GM12892 (cell line): Measurements from ENCODE around the gene GRAMD4.
"Not testable (repeated sequence)": the region's sequence is repeated elsewhere in the genome, so short reads cannot be mapped to it uniquely, and the experiment has no call there.

Source experiments
- DNase-seq: peaks from one replicate; pipeline ENCODE4 v3.0.0; 2011; ENCODE audit not compliant: insufficient read length
- FAIRE-seq: peaks from 2 replicates; lab custom pipeline; 2011; peaks lifted over from hg19 to GRCh38; lab: Jason Lieb, UNC
- POLR2A ChIP-seq: IDR thresholded peaks from 2 replicates; pipeline ENCODE4 v1.6.1; 2011; ENCODE audit warnings: low read depth, low read length, control low read depth
- POLR2AphosphoS5 ChIP-seq: IDR thresholded peaks from 2 replicates; pipeline ENCODE4 v1.6.1; 2011; ENCODE audit warnings: low read depth, low read length, control low read depth
- TAF1 ChIP-seq: IDR thresholded peaks from 2 replicates; pipeline ENCODE4 v1.6.1; 2011; ENCODE audit warnings: low read depth, mild to moderate bottlenecking, control low read depth, low read length, borderline replicate concordance

GRAMD4 gene

DNA sequence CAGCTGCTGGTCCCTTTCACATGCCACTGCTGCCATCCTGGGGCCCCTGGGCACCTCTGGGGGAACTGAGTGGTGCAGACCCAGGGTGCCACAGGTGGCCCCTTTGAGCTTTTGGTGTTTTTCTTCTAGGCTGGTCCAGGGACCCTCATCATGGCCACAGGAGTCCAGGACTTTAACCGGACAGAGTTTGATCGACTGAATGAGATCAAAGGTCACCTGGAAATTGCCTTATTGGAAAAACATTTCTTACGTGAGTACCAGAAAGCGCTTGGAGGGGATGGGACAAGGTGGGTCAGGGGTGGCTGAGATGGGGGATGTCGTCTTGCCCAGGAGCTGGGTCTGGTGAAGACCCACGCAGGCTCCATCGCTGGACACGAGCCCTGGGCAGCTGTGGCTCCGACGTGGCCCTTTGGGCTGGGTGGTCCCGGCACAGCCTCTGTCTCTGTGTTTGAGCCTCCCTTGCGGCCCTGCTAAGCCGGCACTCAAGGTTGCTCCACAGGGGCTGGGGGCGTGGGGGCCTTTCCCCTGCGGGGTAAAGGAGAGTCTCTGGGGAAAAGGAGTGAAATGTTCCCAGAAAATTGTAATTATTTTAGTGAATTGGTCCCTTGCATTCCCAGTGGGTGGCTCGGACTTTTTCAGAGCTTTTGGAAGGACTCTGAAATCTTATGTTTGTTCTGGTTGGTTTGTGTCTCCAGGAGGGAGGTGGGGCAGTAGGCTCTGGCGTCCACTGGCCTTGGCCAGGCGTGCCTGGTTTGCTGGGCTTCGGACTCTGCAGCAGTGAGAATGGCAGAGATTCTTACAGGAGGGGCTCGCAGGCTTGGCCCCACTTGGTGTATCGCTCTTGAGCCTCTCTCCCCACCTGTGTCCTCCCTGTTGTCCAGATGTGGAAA lies 17.8 kb downstream of the GRAMD4 start:
- no peak for TF ChIP-seq POLR2AphosphoS5
- no peak for TF ChIP-seq POLR2A
- TF ChIP-seq TAF1: no peak
- DNase-seq (no peak), FAIRE-seq (no peak)

GRCh38 chr22:46638601-46639431 lies 18.6 kb downstream of the GRAMD4 start:
- TF ChIP-seq POLR2A (no peak), POLR2AphosphoS5 (no peak), TAF1 (no peak)
- FAIRE-seq (peak; percentile 24), DNase-seq (no peak)

DNA sequence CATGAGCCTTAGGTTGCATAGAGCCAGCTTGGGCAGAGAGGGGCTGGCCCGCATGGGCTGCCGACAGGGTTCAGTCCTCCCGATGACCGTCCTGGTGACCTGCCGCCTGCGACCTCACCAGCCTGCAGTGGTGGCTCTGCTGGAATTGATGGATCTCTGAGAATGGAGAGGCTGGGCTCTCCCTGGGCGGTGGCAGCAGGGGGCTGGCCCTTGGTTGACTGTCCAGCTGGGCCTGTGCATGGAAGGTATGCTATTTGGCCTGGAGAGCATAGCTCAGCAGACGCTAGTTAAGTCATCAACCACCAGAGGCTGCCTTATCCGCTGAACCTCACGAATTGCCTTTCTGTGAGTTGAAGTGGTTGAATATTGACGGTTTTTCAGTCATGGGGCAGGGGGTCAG lies 19.7 kb downstream of the GRAMD4 start:
- no peak for DNase-seq
- FAIRE-seq: no peak
- TF ChIP-seq POLR2A (no peak), TAF1 (no peak), POLR2AphosphoS5 (no peak)

DNA sequence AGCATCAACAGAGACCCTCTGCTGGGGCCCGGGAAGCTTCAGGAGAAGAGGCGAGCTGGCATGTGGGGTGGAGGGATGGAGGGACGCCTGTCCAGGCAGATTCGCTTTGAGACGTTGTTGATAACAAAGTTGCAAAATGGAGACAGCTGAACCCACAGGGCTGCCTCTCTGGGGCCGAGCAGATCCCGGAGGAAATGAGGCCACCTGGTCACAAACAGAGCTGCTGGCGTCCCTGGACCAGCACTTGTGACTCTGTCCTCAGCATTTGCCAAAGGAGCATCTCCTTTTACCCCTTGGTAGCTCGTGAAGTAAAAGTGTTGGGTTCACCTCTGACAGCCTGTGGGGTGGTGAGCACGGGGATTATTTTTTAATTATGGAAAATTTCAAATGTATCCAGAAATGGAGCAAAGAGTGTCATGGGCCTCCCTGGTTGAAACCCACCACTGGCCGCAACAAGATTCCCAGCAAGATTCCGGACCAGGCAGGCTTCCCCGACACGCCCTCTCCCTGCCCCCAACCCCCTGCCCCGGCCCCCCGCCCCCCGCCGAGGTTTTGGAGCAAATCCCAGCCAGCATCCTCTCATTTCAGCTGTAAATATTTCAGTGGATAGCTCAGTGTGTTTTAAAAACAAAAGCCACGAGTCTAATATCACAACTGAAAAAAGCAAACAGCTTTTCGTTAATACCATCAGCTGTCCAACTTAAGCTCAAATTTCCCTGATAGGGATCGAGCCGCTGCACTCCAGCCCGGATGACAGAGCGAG lies 20.3 kb downstream of the GRAMD4 start:
- no peak for FAIRE-seq
- TF ChIP-seq POLR2A: no peak
- TF ChIP-seq TAF1: no peak
- TF ChIP-seq POLR2AphosphoS5: no peak
- no peak for DNase-seq

- FAIRE-seq: no peak
These were observed 21.7 kb downstream of the GRAMD4 start for GRCh38 chr22:46641811-46642266.

GRCh38 chr22:46642840-46643480 lies 22.8 kb downstream of the GRAMD4 start:
- FAIRE-seq, DNase-seq: not testable (repeated sequence)

More at GRCh38 chr22:46641811-46642266, 21.7 kb downstream of the GRAMD4 start:
- TF ChIP-seq TAF1: no peak
- TF ChIP-seq POLR2AphosphoS5: no peak
- TF ChIP-seq POLR2A: no peak
- DNase-seq: no peak

- FAIRE-seq: no peak
These were observed 26.5 kb downstream of the GRAMD4 start for GRCh38 chr22:46646531-46647215.

DNA sequence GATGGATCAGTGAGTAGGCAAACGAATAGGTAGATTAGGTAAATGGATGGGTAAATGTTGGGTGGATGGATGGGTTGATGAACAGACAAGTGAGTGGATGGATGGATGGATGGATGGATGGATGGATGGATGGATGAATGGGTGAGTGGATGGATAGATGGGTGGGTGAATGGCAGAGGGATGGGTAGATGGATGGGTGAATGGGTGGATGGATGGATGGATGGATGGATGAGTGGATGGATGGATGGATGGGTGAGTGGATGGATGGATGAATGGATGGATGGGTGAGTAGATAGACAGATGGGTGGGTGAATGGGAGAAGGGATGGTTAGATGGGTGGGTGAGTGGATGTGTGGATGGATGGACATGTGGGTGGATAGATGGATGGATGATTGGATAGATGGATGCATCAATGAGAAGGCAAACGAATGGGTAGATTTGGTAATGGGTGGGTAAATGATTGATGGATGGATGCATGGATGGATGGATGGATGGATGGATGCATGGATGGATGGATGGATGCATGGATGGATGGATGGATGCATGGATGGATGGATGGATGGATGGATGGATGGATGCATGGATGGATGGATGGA lies 28.1 kb downstream of the GRAMD4 start:
- FAIRE-seq, DNase-seq: not testable (repeated sequence)

More at GRCh38 chr22:46646531-46647215, 26.5 kb downstream of the GRAMD4 start:
- DNase-seq: no peak
- TF ChIP-seq TAF1: no peak
- no peak for TF ChIP-seq POLR2A

- no peak for DNase-seq
- FAIRE-seq: no peak
- no peak for TF ChIP-seq POLR2A
- no peak for TF ChIP-seq POLR2AphosphoS5
- no peak for TF ChIP-seq TAF1
These were observed 29.2 kb downstream of the GRAMD4 start for GRCh38 chr22:46649141-46650077.
